ENCODE data around the gene TP53INP2. TPM values are rescaled to one million over a fixed set of nuclear protein-coding genes. Genes with fewer than 3 reads are reported as not detected.

TP53INP2 gene
- total and polyA plus RNA-seq, 2 of the 13 experiments (the other 11 are each of a cell fraction or from before 2014, with no cell fraction given) = 5.2 to 18.8 TPM

GRCh38 chr20:34704177-34705007, at the start of gene TP53INP2 (continued):
- TF ChIP-seq ZNF512 (CRISPR knock-in tag; IDR thresholded peaks at IDR 0.05) (no peak), CHD2 (IDR thresholded peaks at IDR 0.05; ENCODE audit: low read depth, low read length) (no peak), ZNF44 (CRISPR knock-in tag; IDR thresholded peaks at IDR 0.05) (peak; percentile 92), SMAD3 (CRISPR knock-in tag; IDR thresholded peaks at IDR 0.05) (0 out of 2 replicates have a peak, but pooled peaks have one; percentile 7), ZFP82 (CRISPR knock-in tag; IDR thresholded peaks at IDR 0.05; ENCODE audit: borderline replicate concordance) (peak; percentile 45; the same call in 1 of the 2 replicates), CBX5 (CRISPR knock-in tag; IDR thresholded peaks at IDR 0.05; ENCODE audit: borderline replicate concordance) (no peak), MTA3 (CRISPR knock-in tag; IDR thresholded peaks at IDR 0.05) (no peak), ZNF234 (CRISPR knock-in tag; conservative IDR thresholded peaks at IDR 0.05) (peak; percentile 90; the same call in 1 of the 2 replicates), ZNF235 (CRISPR knock-in tag; IDR thresholded peaks at IDR 0.05; ENCODE audit: borderline replicate concordance) (peak; percentile 9; the same call in 1 of the 2 replicates), KAT2B (IDR thresholded peaks at IDR 0.05; ENCODE audit: borderline replicate concordance, low read depth, low read length) (no peak), ZNF567 (CRISPR knock-in tag; IDR thresholded peaks at IDR 0.05; ENCODE audit: borderline replicate concordance) (no peak), ZNF441 (CRISPR knock-in tag; IDR thresholded peaks at IDR 0.05; ENCODE audit: borderline replicate concordance) (peak; percentile 83; the same call in 1 of the 2 replicates), FOXC1 (CRISPR knock-in tag; IDR thresholded peaks at IDR 0.05; ENCODE audit: borderline replicate concordance) (no peak), ZNF597 (CRISPR knock-in tag; IDR thresholded peaks at IDR 0.05) (peak; percentile 39; the same call in 1 of the 2 replicates), GABPA (IDR thresholded peaks at IDR 0.05; ENCODE audit: low read depth, low read length) (no peak), GABPA (CRISPR knock-in tag; IDR thresholded peaks at IDR 0.05; ENCODE audit: low read depth) (peak; percentile 3; the same call in 1 of the 2 replicates), ATF7-NPFF (CRISPR knock-in tag; IDR thresholded peaks at IDR 0.05; ENCODE audit: low read depth) (peak; percentile 35), RBAK (CRISPR knock-in tag; IDR thresholded peaks at IDR 0.05) (no peak), ZNF776 (CRISPR knock-in tag; IDR thresholded peaks at IDR 0.05) (peak; percentile 18; the same call in 1 of the 2 replicates), ZNF547 (CRISPR knock-in tag; IDR thresholded peaks at IDR 0.05) (peak; percentile 60), DZIP1 (CRISPR knock-in tag; IDR thresholded peaks at IDR 0.05) (no peak), SP5 (CRISPR knock-in tag; IDR thresholded peaks at IDR 0.05; ENCODE audit: borderline replicate concordance, low read depth) (peak; percentile 72), ATRX (CRISPR knock-in tag; IDR thresholded peaks at IDR 0.05; ENCODE audit: borderline replicate concordance) (no peak), ZNF746 (CRISPR knock-in tag; IDR thresholded peaks at IDR 0.05) (no peak)
- TF ChIP-seq, protein P1, sequence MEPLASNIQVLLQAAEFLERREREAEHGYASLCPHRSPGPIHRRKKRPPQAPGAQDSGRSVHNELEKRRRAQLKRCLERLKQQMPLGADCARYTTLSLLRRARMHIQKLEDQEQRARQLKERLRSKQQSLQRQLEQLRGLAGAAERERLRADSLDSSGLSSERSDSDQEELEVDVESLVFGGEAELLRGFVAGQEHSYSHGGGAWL (CRISPR knock-in tag; IDR thresholded peaks at IDR 0.05) = peak; percentile 57; the same call in 1 of the 2 replicates
